ENCODE data around the gene TXN2.
A peak's percentile ranks its signal among the peaks of the same experiment; 100 is the strongest.
"Not testable (repeated sequence)": the region's sequence is repeated elsewhere in the genome, so short reads cannot be mapped to it uniquely, and the experiment has no call there.

The TXN2 gene

GRCh38 chr22:36430863-36431262 lies 50.6 kb downstream of the TXN2 start:
- DNase-seq: no peak

- DNase-seq: not testable (repeated sequence)
Measured at GRCh38 chr22:36427952-36428351, 53.5 kb downstream of the TXN2 start.

- no peak for DNase-seq
Measured at GRCh38 chr22:36425977-36426523, 55.4 kb downstream of the TXN2 start.

GRCh38 chr22:36424901-36425579 lies 56.4 kb downstream of the TXN2 start:
- DNase-seq: no peak

- not testable (repeated sequence) for DNase-seq
Measured at GRCh38 chr22:36424466-36424865, 57.0 kb downstream of the TXN2 start.

GRCh38 chr22:36423461-36424404 lies 57.7 kb downstream of the TXN2 start:
- no peak for DNase-seq

GRCh38 chr22:36422287-36423014 lies 59.0 kb downstream of the TXN2 start:
- no peak for DNase-seq

GRCh38 chr22:36419912-36420882 lies 61.2 kb downstream of the TXN2 start:
- no peak for DNase-seq

- peak in 1 of 5 donors; percentile 39 for DNase-seq
Measured at GRCh38 chr22:36419177-36419911, 62.1 kb downstream of the TXN2 start.

- no peak for DNase-seq
Measured at GRCh38 chr22:36417281-36417686, 64.2 kb downstream of the TXN2 start.

All from T-helper 1 cell (primary cell).